ENCODE results near the gene NEURL4.

GRCh38 chr17:7367918-7368598 is 38.9 kb upstream of the NEURL4 start:
- TF ChIP-seq CTCF (IDR thresholded peaks at IDR 0.05) (no peak), POLR2A (IDR thresholded peaks at IDR 0.05) (no peak)

All from Peyer's patch (tissue), 4 donors.